GM18526 (cell line): Measurements from ENCODE around the gene RREB1.

ENCODE experiments used
- POLR2A ChIP-seq: IDR thresholded peaks from 3 replicates; pipeline ENCODE4 v1.6.1; 2011; ENCODE audit not compliant: insufficient read length; ENCODE audit errors: extremely low read depth

RREB1 gene

DNA sequence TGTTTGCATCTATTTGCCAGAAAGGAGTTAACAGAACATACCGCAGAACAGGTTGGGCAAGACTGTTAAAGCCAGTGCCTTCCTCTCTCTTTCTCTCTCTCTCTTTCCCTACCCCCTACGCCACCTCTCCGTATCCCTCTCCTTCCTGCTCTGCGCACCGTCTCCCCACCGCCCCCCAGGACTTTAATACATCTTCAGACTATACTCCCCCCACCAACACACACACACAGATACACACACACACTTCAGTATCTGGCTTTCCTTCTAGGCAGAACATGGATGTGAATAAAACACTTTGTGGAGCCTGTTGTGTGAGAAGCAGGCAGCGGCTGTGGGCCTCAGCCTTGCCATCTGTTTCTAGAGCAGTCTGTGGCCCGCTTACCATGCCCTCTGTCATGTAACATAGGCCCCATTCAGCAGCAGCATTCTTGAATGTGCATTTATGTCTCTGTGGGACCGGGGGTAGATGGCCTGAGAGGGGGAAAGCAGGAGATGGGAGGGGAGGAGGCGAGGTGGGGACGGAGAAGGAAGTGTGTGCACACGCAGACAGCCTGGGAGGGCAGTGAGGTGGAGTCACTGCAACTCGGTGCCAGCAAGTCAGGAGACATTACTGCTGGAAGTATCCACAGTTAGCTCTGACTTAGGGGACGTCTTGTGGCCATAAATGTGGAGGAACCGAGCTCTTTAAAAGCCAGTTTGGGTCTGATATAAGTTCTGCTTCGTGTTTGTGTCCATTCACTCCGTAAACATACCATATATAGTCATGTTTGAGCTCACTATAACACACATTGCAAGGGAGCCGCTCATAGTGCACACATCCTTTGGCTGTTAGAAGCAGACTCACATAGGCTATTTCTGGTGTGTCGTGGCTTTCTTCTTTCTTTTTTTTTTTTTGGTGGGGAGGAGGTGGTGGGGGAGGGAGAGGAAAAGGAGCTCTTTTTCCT lies 38.4 kb downstream of the RREB1 start:
- TF ChIP-seq POLR2A = peak; percentile 17

DNA sequence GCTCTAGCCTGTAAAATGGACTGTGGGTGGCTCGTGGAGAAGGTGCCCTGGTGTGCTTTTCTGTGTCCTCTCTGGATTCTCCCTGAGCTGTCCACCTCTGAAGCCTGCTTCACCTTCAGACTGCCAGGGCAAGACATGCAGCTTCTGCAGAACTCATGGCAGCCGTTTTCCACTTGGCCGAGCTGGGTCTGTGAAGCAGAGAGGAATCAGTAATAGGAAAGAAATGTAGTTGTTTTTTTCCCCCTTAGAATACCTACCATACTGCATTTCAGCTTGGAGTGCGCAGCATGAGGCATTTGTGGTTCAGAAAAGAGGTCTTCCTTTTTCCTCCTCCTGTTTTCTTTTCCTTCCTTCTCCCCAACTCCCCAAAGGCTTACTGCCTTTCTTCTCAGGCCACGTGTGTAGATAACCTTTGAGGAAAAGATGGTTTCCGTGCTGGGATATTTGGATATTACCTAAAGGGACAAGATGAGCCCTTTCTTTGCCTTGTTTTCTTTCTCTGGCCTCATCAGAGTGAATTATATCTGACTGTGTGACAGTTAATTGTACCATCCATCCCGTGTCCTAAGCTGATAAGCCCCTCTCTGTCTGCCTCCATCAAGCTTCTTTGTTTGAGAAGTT lies 39.4 kb downstream of the RREB1 start:
- TF ChIP-seq POLR2A = no peak

DNA sequence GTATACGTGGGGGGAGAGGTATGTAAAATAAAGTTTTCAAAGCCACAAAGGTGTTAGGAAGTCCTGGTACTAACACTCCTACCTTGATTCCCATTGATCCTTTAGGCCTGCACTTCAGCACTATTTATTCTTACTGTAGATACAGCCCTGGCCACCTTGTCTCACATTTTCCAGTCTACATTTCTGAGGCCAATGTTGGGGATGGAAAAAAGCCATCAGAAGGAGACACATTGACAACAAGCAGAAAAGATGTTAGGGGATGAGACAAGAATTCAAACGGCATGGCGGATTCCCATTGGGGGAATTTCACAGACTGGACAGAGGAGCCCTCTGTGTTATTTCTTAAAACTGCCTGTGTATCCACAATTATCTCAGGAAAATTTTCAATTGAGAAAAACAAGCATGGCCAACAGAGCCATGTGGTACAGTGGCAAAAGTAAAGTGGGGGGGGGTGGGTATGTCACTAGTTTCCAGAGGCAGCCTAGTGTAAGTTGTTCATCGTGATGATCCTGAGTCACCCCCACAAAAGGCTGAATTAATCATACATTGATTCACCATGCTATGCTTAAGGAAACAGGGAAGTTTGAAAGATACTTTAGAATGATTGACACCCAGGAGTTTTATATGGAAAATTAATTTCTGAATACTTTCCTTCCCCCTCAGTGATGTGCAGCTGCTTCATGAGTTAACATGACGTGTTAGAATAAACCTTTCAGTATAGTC lies 40.5 kb downstream of the RREB1 start:
- TF ChIP-seq POLR2A = no peak

DNA sequence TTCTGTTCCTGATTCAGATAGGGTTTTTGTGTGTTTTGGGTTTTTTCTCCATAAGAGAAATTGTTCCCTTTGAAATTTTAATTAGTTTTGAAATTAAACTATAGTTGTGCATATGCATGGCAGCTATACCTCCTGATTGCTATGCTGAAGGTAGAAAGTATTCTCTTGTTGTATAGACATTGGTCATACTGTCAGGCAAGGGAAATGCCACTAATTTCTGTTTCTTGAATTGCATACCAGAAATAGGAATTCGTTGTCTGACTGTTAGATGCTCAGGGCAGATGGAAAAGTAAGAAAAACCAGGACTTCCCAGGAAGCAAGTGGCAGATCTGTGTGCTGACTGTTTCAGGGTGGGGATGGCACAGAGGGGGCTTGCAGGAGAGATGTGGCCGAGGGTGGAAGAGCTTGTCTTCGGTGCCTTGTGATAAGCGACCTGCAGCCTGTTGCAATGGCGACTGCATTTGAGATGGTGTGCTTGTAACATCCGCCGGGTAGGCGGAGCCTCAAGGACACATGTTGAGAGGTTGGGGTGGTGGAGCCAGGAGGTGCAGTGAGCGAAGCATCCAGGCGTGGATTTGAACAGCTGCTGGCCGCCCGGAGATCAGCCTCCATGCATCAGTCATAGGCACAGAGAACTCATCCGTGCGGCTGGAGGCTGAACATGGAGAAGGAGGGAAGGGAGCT lies 42.8 kb downstream of the RREB1 start:
- TF ChIP-seq POLR2A = no peak

DNA sequence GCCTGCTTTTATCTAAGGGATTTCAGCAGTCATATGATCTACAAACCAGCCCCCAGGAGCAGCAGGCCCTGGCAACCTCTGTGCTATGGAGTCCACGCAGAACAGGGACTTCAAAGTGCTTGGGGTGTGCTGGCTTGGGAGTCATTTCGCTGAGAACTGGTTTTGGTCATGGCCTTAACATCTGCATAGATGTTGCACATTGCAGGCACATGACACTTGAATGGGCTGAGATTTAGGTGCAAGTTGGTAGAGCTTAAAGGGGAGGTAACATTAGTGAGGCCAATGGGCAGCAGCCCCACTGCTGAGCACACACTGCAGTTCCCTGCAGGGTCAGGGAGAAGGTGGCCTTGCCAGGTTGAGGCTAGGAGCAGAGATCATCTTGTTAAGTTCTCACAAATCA lies 43.6 kb downstream of the RREB1 start:
- no peak for TF ChIP-seq POLR2A

DNA sequence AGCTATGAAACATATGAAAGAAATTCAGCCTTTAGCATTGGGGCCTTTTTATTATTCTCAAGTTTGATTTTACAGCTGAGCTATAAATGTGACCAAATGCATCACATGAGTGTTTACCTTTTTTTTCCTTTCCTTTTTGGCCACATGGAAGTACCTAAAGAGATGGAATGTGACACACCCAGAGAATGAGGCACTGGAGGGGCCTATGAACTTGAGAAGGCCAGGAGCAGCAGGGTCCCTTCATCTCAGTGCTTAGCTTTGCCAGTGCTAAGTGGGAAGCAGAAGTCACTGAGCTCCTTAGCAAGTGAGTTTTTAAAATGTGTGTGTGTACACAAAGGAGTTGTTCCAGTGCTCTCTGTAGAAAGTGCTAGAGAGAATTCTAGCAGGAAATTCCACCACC lies 44.7 kb downstream of the RREB1 start:
- TF ChIP-seq POLR2A = no peak

DNA sequence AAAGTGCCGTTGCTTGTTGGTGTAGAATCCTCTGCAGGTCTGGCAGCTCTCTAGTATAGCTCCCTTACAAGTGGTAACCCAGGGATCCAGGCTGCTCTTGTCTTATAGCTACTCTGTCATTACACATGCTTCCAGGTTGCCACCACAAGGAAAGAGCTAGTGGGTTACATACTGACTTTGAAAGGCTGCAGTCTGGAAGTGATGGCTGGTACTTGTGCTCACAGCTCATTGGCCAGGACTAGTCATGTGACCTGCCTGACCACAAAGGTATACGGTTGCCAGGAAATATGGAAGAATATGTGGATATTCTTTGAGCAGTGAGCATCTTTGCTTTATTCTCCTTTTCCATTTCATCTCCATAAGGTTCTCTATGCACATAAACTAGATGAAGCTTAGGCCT lies 46.0 kb downstream of the RREB1 start:
- no peak for TF ChIP-seq POLR2A

DNA sequence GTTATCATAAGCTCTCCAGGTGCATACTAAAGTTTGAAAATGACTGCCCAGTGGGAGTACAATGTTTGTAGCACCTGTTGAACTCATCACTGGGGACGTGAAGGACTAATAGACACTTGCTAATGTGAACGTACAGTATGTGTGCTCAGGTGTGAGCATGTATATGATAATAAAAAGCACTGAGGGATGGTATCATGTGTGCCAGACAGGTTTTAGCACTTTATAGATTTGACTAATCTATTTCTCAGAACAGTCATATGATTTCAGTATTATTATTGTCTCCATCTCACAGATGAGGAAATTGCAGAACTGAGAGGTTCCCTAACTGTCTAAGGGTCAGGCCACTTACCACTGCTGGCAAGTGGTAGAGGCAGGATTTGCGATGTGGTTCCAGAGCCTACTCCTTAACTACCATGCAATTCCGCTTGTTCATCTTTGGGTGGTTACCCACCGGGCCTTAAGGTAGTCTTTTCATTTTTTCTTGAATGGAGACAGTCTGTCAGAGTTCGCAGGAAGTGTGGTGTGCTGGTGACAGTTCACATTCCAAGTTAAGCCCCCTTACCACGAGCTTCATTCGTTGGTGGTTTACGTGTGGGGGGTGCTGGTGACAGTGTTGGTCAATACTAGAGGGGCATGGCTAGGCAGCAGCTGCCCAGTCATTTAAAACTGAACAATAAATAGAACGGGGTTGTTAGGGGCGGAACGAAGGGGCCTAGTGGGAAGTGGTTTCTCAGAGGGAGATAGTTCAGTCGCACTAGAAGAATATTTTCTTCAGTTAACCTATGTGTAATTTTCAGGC lies 46.8 kb downstream of the RREB1 start:
- TF ChIP-seq POLR2A = no peak

DNA sequence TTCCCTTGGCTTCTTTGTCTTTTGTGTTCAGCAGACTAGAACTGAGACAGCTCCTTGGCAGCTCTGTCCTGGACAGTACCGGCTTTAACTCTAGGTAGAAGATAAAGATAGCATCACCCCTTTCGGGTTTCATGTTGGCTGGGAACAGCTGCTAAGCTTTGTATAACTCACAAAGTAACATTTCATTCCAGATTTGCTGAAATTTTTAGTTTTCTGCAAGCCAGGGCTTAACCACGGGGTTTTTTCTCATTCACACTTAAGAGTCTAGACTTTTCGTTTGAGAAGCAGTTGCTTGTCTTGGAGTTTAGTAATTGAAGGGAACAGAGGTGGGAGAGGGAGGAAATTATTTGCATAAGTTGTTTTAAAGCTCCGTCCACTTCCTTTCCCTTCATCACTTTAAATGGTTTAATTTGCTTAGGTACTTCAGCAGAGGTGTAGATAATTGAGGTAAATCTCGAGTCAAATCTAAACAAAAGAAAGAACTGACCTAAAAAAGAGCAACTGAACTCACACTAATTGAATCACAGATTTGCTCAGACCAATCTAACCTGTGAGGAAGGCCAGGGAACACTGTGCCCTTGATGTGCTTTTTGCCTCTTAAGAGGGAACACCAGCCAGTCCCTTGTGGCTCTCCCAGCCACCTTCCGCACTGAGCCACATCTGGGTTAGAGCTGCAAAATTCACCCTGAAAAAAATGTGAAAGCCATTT lies 48.3 kb downstream of the RREB1 start:
- no peak for TF ChIP-seq POLR2A

DNA sequence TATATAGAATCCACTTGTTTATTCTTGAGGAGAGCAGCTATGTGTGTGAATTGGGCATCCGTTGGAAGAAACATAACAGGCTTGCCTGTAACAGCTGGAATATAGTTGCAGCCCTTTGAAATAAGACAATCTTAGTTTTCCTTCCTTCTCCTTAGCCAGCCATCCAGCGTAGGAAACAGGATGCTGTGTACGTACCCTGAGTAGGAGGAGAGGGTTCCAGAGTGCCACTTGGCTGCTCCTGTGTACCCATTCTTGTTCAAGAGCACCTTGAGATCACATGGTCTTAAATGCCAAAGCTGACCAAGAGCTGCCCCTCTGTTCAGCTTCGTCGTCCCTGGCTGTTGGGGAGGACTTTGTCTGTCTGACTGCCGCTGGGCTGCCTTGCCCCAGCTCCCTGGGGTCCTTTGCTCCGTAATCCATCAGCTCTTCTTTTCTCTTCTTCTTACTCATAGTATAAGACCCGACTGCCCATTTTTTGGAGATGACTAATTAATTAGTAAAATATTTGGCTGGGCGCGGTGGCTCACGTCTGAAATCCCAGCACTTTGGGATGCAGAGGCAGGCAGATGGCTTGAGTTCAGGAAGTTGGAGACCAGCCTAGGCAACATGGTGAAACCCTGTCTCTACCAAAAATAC lies 49.0 kb downstream of the RREB1 start:
- no peak for TF ChIP-seq POLR2A

DNA sequence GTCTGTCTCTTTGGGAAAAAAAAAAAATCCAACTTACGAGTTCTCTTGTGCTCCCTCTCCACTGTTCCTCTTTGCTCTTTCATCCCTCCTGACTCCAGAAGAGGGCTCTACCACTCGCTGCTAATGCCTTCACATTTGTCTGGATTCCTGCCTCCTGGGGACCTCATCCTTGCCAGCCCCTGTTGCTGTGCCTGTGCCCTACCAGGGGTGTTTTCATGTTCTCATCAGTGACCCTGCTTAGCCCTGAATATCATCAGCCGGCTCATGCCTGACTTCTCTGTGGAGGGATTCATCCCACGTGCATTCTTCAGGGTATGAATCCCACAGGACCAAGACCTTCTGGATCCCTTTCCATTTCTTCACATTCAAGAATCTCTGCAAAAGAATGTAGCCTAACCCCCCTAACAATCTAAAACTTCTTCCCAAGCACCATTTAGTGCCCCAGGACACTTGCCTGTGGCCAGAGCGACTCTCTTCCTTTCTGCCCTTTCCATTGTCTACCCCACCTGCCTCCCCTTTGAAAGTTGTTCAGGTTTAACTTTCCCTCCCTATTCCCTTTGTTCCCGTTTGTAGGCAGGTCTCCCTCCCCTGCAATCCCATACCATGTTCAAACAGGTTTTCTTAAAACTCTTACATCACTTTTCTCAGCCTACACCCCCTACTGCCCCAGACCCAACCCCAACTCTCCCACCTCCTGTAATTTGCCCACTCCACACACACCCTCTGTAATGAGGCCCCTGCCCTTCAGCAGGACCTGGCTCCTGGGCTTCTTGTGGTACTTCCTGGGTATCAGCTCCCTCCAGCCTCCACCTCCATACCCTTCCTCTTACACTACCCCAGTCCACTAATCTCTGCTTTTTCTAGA lies 50.2 kb downstream of the RREB1 start:
- no peak for TF ChIP-seq POLR2A

DNA sequence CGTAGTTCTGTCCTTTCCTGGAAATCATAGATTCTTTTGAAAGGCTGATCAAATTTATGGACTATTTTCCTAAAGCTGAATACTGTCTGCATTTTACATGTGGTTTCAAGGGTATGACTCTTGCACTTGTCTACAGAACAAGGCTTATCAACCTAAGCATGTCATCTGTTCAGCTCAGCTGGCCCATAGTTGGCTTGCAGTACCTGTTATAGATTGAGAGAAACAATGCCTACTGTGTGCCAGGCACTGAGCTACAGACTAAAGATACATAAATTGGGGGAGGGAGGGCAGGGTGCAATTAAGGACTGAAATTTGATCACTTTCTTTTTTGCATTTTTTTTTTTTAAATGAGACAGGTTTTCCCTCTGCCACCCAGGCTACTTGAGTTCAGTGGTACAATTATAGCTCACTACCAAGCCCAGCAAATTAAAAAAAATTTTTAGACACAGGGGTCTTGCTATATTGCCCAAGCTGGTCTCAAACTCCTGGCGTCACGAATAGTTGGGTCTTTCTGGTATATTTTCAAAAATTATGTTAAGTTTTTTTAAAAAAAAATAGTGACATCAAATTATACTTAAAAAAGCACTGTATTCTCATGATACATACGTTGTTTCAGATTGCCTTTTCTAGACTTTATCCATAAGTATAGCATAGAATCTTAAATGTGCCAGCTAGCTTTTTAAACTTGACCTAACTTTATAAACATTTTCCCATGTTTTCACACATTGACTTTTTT lies 52.2 kb downstream of the RREB1 start:
- TF ChIP-seq POLR2A = no peak

DNA sequence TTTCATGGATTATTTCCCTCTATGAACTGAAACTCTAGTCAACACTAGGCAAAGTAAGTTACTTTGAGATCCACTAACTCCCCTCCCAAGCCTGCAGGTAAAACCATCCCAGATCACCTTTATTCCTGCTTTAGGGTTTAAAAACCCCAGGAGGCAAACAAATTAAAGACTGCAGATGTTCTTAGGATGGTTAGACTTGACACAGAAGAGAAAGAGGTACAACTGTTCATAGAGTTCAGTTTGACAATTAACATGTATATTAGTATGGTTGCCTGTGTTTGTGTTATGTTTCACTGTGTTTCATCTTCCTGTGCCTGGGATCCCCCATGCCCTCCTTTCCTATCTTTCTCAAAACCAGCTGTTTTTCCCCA lies 53.5 kb downstream of the RREB1 start:
- TF ChIP-seq POLR2A = no peak
